ENCODE measurements around the gene TUBB1.

TUBB1 gene

GRCh38 chr20:59022754-59023153 lies 3.5 kb downstream of the TUBB1 start:
- Histone ChIP-seq H3K9me3 (ENCODE audit: insufficient read depth, low read length, severe bottlenecking) (no peaks in the 10 kb centered on the region), H3K27me3 (ENCODE audit: insufficient read depth, low read length, poor library complexity) (no peaks in the 10 kb centered on the region), H3K4me3 (ENCODE audit: low read depth in 1 of 2, low read length in 2 of 2) (no peak overlapping the region), H3K79me2 (ENCODE audit: insufficient read depth, low read length) (peaks cover 41% of the 10 kb centered on the region), H3K4me1 (ENCODE audit: insufficient read depth, low read length) (peaks cover 11% of the 10 kb centered on the region; the same call in 1 of the 2 replicates), H2AFZ (ENCODE audit: low read depth, low read length) (no peak overlapping the region), H3K36me3 (ENCODE audit: insufficient read depth, low read length) (peaks cover 56% of the 10 kb centered on the region), H3K4me2 (ENCODE audit: insufficient read depth, low read length) (no peak overlapping the region), H4K20me1 (ENCODE audit: insufficient read depth, low read length) (peaks cover 56% of the 10 kb centered on the region), H3K9ac (ENCODE audit: low read depth, low read length) (no peak overlapping the region), H3K27ac (ENCODE audit: low read length) (no peak overlapping the region)
- TF ChIP-seq CTCF (IDR thresholded peaks at IDR 0.05; ENCODE audit: borderline replicate concordance, extremely low read depth, low read length, poor library complexity, severe bottlenecking) (no peak), EZH2 (IDR thresholded peaks at IDR 0.05; ENCODE audit: borderline replicate concordance, low read depth, low read length, severe bottlenecking) (no peak)
- DNase-seq, result no peak
- ATAC-seq (ENCODE audit: insufficient read depth, low read depth), result no peak

GRCh38 chr20:59023616-59024015 lies 4.4 kb downstream of the TUBB1 start:
- H4K20me1 ChIP-seq (ENCODE audit: insufficient read depth, low read length), result peaks cover 55% of the 10 kb centered on the region
- peaks cover 49% of the 10 kb centered on the region for H3K79me2 ChIP-seq (ENCODE audit: insufficient read depth, low read length)
- no peak overlapping the region for H3K27ac ChIP-seq (ENCODE audit: low read length)
- peaks cover 19% of the 10 kb centered on the region; the same call in 1 of the 2 replicates for H3K4me1 ChIP-seq (ENCODE audit: insufficient read depth, low read length)
- TF ChIP-seq CTCF (IDR thresholded peaks at IDR 0.05; ENCODE audit: borderline replicate concordance, extremely low read depth, low read length, poor library complexity, severe bottlenecking) (no peak), EZH2 (IDR thresholded peaks at IDR 0.05; ENCODE audit: borderline replicate concordance, low read depth, low read length, severe bottlenecking) (no peak)
- H3K4me3 ChIP-seq (ENCODE audit: low read depth in 1 of 2, low read length in 2 of 2), result no peak overlapping the region
- H2AFZ ChIP-seq (ENCODE audit: low read depth, low read length), result no peak overlapping the region
- H3K9ac ChIP-seq (ENCODE audit: low read depth, low read length), result no peak overlapping the region
- peaks cover 64% of the 10 kb centered on the region for H3K36me3 ChIP-seq (ENCODE audit: insufficient read depth, low read length)
- H3K27me3 ChIP-seq (ENCODE audit: insufficient read depth, low read length, poor library complexity), result no peaks in the 10 kb centered on the region
- no peaks in the 10 kb centered on the region for H3K9me3 ChIP-seq (ENCODE audit: insufficient read depth, low read length, severe bottlenecking)
- ATAC-seq (ENCODE audit: insufficient read depth, low read depth) (no peak), DNase-seq (no peak)
- no peak overlapping the region for H3K4me2 ChIP-seq (ENCODE audit: insufficient read depth, low read length)

GRCh38 chr20:59024111-59024530 lies 4.9 kb downstream of the TUBB1 start:
- Histone ChIP-seq H3K4me1 (ENCODE audit: insufficient read depth, low read length) (peaks cover 24% of the 10 kb centered on the region), H3K4me3 (ENCODE audit: low read depth in 1 of 2, low read length in 2 of 2) (no peak overlapping the region), H4K20me1 (ENCODE audit: insufficient read depth, low read length) (peaks cover 55% of the 10 kb centered on the region), H3K9me3 (ENCODE audit: insufficient read depth, low read length, severe bottlenecking) (no peaks in the 10 kb centered on the region), H3K79me2 (ENCODE audit: insufficient read depth, low read length) (peaks cover 54% of the 10 kb centered on the region), H3K4me2 (ENCODE audit: insufficient read depth, low read length) (no peak overlapping the region), H3K9ac (ENCODE audit: low read depth, low read length) (no peak overlapping the region), H2AFZ (ENCODE audit: low read depth, low read length) (no peak overlapping the region), H3K27me3 (ENCODE audit: insufficient read depth, low read length, poor library complexity) (no peaks in the 10 kb centered on the region), H3K36me3 (ENCODE audit: insufficient read depth, low read length) (peaks cover 69% of the 10 kb centered on the region), H3K27ac (ENCODE audit: low read length) (no peak overlapping the region)
- ATAC-seq (ENCODE audit: insufficient read depth, low read depth) (no peak), DNase-seq (no peak)
- no peak for TF ChIP-seq CTCF (IDR thresholded peaks at IDR 0.05; ENCODE audit: borderline replicate concordance, extremely low read depth, low read length, poor library complexity, severe bottlenecking)
- TF ChIP-seq EZH2 (IDR thresholded peaks at IDR 0.05; ENCODE audit: borderline replicate concordance, low read depth, low read length, severe bottlenecking), result no peak

GRCh38 chr20:59025086-59025485 lies 5.9 kb downstream of the TUBB1 start:
- no peak overlapping the region for H3K27ac ChIP-seq (ENCODE audit: low read length)
- no peak overlapping the region for H3K4me2 ChIP-seq (ENCODE audit: insufficient read depth, low read length)
- H3K4me1 ChIP-seq (ENCODE audit: insufficient read depth, low read length), result peaks cover 33% of the 10 kb centered on the region
- H4K20me1 ChIP-seq (ENCODE audit: insufficient read depth, low read length), result peaks cover 55% of the 10 kb centered on the region
- peaks cover 64% of the 10 kb centered on the region for H3K79me2 ChIP-seq (ENCODE audit: insufficient read depth, low read length)
- no peak for ATAC-seq (ENCODE audit: insufficient read depth, low read depth)
- peak; percentile 1 for DNase-seq
- H3K4me3 ChIP-seq (ENCODE audit: low read depth in 1 of 2, low read length in 2 of 2), result no peak overlapping the region
- H3K9me3 ChIP-seq (ENCODE audit: insufficient read depth, low read length, severe bottlenecking), result no peaks in the 10 kb centered on the region
- H3K27me3 ChIP-seq (ENCODE audit: insufficient read depth, low read length, poor library complexity), result no peaks in the 10 kb centered on the region
- no peak overlapping the region for H3K9ac ChIP-seq (ENCODE audit: low read depth, low read length)
- no peak overlapping the region for H2AFZ ChIP-seq (ENCODE audit: low read depth, low read length)
- H3K36me3 ChIP-seq (ENCODE audit: insufficient read depth, low read length), result peaks cover 79% of the 10 kb centered on the region
- TF ChIP-seq CTCF (IDR thresholded peaks at IDR 0.05; ENCODE audit: borderline replicate concordance, extremely low read depth, low read length, poor library complexity, severe bottlenecking), result no peak
- TF ChIP-seq EZH2 (IDR thresholded peaks at IDR 0.05; ENCODE audit: borderline replicate concordance, low read depth, low read length, severe bottlenecking), result no peak

All from DND-41 (cell line).